Caco-2 (cell line): ENCODE measurements around the gene CCDC47. TPM values are rescaled to one million over a fixed set of nuclear protein-coding genes. Genes with fewer than 3 reads are reported as not detected.

Experiments used
- BruUV-seq: library from RNA; stranded (reverse); fragments of 400-500 nt; replicated peaks from 2 replicates; lab custom pipeline; 2021; lab: Mats Ljungman, UMichigan
- CTCF ChIA-PET: fragments of 300-600 bp; sonication (Branson Sonifier 250); formaldehyde crosslinking; loops from one replicate; lab custom pipeline; 2022; ENCODE audit warnings: antibody characterized with exemption; lab: Charles Lee
- POLR2A ChIA-PET: fragments of 300-600 bp; sonication (Branson Sonifier 250); formaldehyde crosslinking; loops from one replicate; lab custom pipeline; 2022; ENCODE audit warnings: antibody characterized with exemption; lab: Charles Lee
- DNase-seq, 2 experiments: peaks; one replicate each; pipeline versions ENCODE4 v3.0.0 to v3.0.0-alpha.2; 2020 to 2022
- H3K27me3 ChIP-seq: replicated peaks from 2 replicates; pipeline ENCODE4 v1.6.0; 2011; ENCODE audit warnings: low read length; ENCODE audit not compliant: control insufficient read depth, insufficient read depth
- H3K36me3 ChIP-seq: 2 replicates; pipeline ENCODE4 v1.5.1; 2011; ENCODE audit warnings: low read length; ENCODE audit not compliant: control insufficient read depth, insufficient read depth
- H3K4me1 ChIP-seq: fragments of 250-450 bp; sonication (Bioruptor Pico); 2 replicates; pipeline ENCODE4 v1.5.1; 2020; ENCODE audit warnings: mild to moderate bottlenecking
- H3K4me3 ChIP-seq: 2 replicates; pipeline ENCODE4 v1.5.1; 2011; ENCODE audit warnings: low read depth, mild to moderate bottlenecking, control low read depth, low read length
- H3K9me3 ChIP-seq: fragments of 250-450 bp; sonication (Bioruptor Pico); 2 replicates; pipeline ENCODE4 v1.5.1; 2020; ENCODE audit warnings: mild to moderate bottlenecking, moderate library complexity
- H3K27ac Mint-ChIP-seq: one replicate; pipeline ENCODE4 v1.8.0; 2022; ENCODE audit warnings: mixed read lengths; ENCODE audit not compliant: unreplicated experiment
- H3K27me3 Mint-ChIP-seq: one replicate; pipeline ENCODE4 v1.8.0; 2022; ENCODE audit warnings: mixed read lengths; ENCODE audit not compliant: insufficient read depth, unreplicated experiment
- H3K36me3 Mint-ChIP-seq: one replicate; pipeline ENCODE4 v1.8.0; 2022; ENCODE audit warnings: mild to moderate bottlenecking, mixed read lengths; ENCODE audit not compliant: insufficient read depth, unreplicated experiment
- H3K4me1 Mint-ChIP-seq: one replicate; pipeline ENCODE4 v1.8.0; 2022; ENCODE audit warnings: low read depth, mixed read lengths; ENCODE audit not compliant: unreplicated experiment
- H3K4me3 Mint-ChIP-seq: one replicate; pipeline ENCODE4 v1.8.0; 2022; ENCODE audit warnings: mild to moderate bottlenecking, moderate library complexity, mixed read lengths; ENCODE audit not compliant: unreplicated experiment
- H3K9me3 Mint-ChIP-seq: one replicate; pipeline ENCODE4 v1.8.0; 2022; ENCODE audit warnings: mixed read lengths; ENCODE audit not compliant: unreplicated experiment
- intact Hi-C: fragments of 100-400 bp; cut with micrococcal nuclease; formaldehyde crosslinking; loops from one replicate; pipeline ENCODE4 v1.10.0; 2022; ENCODE audit not compliant: unreplicated experiment
- total RNA-seq: library from RNA; stranded (reverse); gene quantifications from 2 replicates; pipeline ENCODE4 v1.2.3, GENCODE V29; 2022
- TF ChIP-seq, protein P1 (sequence below), 2 experiments: fragments of 200-600 bp in 1 of 2; IDR thresholded peaks; 1 replicate in 1 of 2; 2 replicates in 1 of 2; pipeline versions ENCODE4 v1.5.1 to v1.8.0; 2011 to 2022; ENCODE audit warnings: antibody characterized with exemption in 1 of 2, control low read depth in 1 of 2, inconsistent platforms in 1 of 2, low read depth in 1 of 2, low read length in 1 of 2, mild to moderate bottlenecking in 1 of 2, moderate library complexity in 1 of 2; ENCODE audit not compliant: insufficient read depth in 1 of 2, severe bottlenecking in 1 of 2, unreplicated experiment in 1 of 2

Gene CCDC47
- total RNA-seq, 1 experiment from 2014 or later, result 125 TPM

DNA sequence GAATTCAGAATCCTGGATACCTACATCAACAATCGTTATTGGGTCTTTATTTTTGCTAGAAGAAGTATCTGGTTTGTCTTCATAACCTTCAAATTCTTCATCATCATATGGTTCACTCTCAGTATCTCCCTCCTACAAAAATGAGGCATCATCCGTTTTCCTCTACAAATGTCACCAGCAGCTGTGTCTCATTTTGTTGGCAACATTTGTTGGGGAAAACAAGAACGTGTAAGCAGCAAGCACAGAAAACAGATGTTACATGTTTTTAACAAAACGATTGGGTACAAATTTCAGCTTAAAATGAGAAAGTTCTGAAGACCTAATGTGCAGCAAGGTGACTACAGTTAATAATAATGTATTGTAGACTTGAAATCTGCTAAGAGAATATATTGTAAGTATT is 8.7 kb downstream of the CCDC47 start:
- Mint-ChIP-seq H3K9me3 (no peaks in the 10 kb centered on the region), H3K4me3 (no peak overlapping the region), H3K36me3 (peaks cover 79% of the 10 kb centered on the region), H3K4me1 (peaks cover 7% of the 10 kb centered on the region), H3K27ac (no peak overlapping the region), H3K27me3 (no peaks in the 10 kb centered on the region)
- Histone ChIP-seq H3K9me3 (no peaks in the 10 kb centered on the region), H3K4me3 (no peak overlapping the region), H3K4me1 (peaks cover 10% of the 10 kb centered on the region), H3K36me3 (no peaks in the 10 kb centered on the region; the same call in 1 of the 2 replicates), H3K27me3 (no peaks in the 10 kb centered on the region)
- POLR2A ChIA-PET, result interaction anchor here (1.1 kb wide), 1 partner anchor 9 kb away, joined by 5 read pairs; the partner anchor contains the start of genes CCDC47 and DDX42
- no peak for DNase-seq
- CTCF ChIA-PET, result no interaction called here
- BruUV-seq, result no TSS peak
- TF ChIP-seq, protein P1, sequence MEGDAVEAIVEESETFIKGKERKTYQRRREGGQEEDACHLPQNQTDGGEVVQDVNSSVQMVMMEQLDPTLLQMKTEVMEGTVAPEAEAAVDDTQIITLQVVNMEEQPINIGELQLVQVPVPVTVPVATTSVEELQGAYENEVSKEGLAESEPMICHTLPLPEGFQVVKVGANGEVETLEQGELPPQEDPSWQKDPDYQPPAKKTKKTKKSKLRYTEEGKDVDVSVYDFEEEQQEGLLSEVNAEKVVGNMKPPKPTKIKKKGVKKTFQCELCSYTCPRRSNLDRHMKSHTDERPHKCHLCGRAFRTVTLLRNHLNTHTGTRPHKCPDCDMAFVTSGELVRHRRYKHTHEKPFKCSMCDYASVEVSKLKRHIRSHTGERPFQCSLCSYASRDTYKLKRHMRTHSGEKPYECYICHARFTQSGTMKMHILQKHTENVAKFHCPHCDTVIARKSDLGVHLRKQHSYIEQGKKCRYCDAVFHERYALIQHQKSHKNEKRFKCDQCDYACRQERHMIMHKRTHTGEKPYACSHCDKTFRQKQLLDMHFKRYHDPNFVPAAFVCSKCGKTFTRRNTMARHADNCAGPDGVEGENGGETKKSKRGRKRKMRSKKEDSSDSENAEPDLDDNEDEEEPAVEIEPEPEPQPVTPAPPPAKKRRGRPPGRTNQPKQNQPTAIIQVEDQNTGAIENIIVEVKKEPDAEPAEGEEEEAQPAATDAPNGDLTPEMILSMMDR (IDR thresholded peaks at IDR 0.05; ENCODE audit: insufficient read depth in 1 of 2, low read depth in 1 of 2, low read length in 1 of 2, severe bottlenecking in 1 of 2, unreplicated experiment in 1 of 2), result no peak
- intact Hi-C loops, result no loop called here

DNA sequence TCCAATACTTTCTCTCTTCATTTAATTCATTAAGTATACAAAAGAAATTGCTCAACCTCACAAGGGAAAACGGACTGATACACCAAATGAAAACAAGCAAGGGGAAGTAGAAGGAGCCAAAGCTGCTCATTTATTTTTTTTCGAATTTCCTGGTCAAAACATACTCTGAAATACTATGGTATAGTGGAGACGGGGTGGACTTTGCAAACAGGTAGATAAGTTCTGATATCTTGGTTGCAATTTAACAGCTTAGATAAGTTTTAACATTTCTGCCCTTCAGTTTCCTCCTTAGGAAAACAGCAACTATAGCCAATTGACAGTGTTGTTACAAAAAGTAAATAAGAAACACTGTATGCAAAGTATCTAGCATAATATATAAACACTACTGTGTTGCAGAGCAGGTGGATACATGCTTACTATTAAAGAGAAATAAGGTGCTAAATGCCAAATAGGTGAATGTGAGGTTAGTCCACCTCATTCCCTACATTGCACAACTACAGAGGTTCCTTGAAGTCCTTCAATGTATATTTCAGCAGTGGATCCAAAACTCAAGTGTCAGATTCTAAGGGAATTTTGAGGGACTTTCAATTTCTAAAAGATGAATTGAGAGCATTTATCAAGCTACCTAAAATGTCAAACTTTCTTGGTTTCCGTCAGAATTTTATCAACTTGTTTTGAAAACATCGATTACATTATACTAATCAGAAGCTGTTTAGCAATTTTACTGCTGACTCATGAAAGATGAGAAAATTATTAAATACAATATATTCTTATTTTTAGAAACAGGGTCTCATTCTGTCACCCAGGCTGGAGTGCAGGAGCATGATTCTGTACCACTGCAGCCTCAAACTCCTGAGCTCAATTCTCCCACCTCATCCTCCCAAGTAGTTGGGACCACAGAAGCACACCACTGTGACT is 11.0 kb downstream of the CCDC47 start:
- Mint-ChIP-seq H3K27ac (no peak overlapping the region), H3K27me3 (no peaks in the 10 kb centered on the region), H3K9me3 (no peaks in the 10 kb centered on the region), H3K36me3 (peaks cover 78% of the 10 kb centered on the region), H3K4me1 (no peaks in the 10 kb centered on the region), H3K4me3 (no peak overlapping the region)
- TF ChIP-seq, protein P1 (IDR thresholded peaks at IDR 0.05; ENCODE audit: insufficient read depth in 1 of 2, low read depth in 1 of 2, low read length in 1 of 2, severe bottlenecking in 1 of 2, unreplicated experiment in 1 of 2), result no peak
- Histone ChIP-seq H3K9me3 (no peaks in the 10 kb centered on the region), H3K4me3 (no peak overlapping the region), H3K4me1 (peaks cover 10% of the 10 kb centered on the region), H3K27me3 (no peaks in the 10 kb centered on the region), H3K36me3 (peaks cover 2% of the 10 kb centered on the region)
- intact Hi-C loops, result no loop called here
- CTCF ChIA-PET, result no interaction called here
- POLR2A ChIA-PET, result no interaction called here
- no peak for DNase-seq
- BruUV-seq, result no TSS peak

DNA sequence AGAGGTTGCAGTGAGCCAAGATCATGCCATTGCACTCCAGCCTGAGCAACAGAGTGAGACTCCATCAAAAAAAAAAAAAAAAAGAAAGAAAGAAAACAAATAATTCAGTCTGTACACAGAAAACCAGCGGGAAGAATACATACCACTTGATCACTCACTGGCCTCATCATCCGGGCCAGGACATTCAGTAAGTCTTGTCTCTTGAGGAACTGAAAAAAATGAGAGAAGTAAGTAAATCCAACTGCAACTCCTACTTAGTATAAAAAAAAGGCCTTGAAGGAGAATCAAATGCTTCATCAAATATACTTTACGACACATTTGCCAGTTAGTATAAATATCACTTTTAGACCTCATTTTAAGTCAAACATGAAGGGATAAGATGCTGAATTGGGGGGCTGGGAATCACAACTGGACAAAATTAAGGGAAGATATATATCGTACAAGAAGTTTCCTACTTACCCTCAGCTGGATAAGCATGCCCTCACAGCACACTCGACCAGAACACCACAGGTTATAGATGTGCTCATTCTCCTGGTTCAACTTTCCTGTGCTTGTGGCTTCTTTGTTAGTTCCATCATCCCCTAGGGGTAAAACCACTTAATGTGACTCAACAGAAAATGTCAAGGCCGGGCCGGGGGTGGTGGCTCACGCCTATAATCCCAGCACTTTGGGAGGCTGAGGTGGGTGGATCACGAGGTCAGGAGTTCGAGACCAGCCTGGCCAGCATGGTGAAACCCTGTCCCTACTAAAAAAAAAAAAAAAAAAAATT is 12.4 kb downstream of the CCDC47 start:
- intact Hi-C loops, result no loop called here
- H3K4me3 Mint-ChIP-seq, result no peak overlapping the region
- Histone ChIP-seq H3K4me1 (peaks cover 10% of the 10 kb centered on the region), H3K9me3 (no peaks in the 10 kb centered on the region), H3K27me3 (no peaks in the 10 kb centered on the region), H3K4me3 (no peak overlapping the region), H3K36me3 (peaks cover 5% of the 10 kb centered on the region)
- H3K27ac Mint-ChIP-seq, result no peak overlapping the region
- H3K9me3 Mint-ChIP-seq, result no peaks in the 10 kb centered on the region
- POLR2A ChIA-PET, result no interaction called here
- CTCF ChIA-PET, result no interaction called here
- H3K27me3 Mint-ChIP-seq, result no peaks in the 10 kb centered on the region
- DNase-seq, result no peak
- H3K4me1 Mint-ChIP-seq, result no peaks in the 10 kb centered on the region
- peaks cover 86% of the 10 kb centered on the region for H3K36me3 Mint-ChIP-seq
- BruUV-seq, result no TSS peak
- TF ChIP-seq, protein P1 (IDR thresholded peaks at IDR 0.05; ENCODE audit: insufficient read depth in 1 of 2, low read depth in 1 of 2, low read length in 1 of 2, severe bottlenecking in 1 of 2, unreplicated experiment in 1 of 2), result no peak
